GM23338 (cell line): ENCODE data around the gene MRTO4. TPM values are rescaled to one million over a fixed set of nuclear protein-coding genes. Genes with fewer than 3 reads are reported as not detected.

ENCODE experiments used
- ATAC-seq: fragments of 200-7000 bp; cut with Tn5 transposase; 3 replicates; pipeline ENCODE4 v1.9.1; 2020
- DNase-seq: peaks from one replicate; pipeline ENCODE4 v3.0.0-alpha.2; 2015; ENCODE audit warnings: low spot score
- H2AFZ ChIP-seq: fragments of 200-600 bp; sonication (generic); 2 replicates; pipeline ENCODE4 v1.8.0; 2016; ENCODE audit warnings: antibody characterized with exemption, mild to moderate bottlenecking, moderate library complexity
- H3F3A ChIP-seq: fragments of 200-600 bp; sonication (generic); replicated peaks from 2 replicates; pipeline ENCODE4 v1.8.0; 2017; ENCODE audit warnings: antibody characterized with exemption, mixed run types, low read depth
- H3K27ac ChIP-seq: fragments of 200-600 bp; sonication (generic); 2 replicates; pipeline ENCODE4 v1.6.1; 2016; ENCODE audit warnings: low read depth
- H3K27me3 ChIP-seq: fragments of 200-600 bp; sonication (generic); 2 replicates; pipeline ENCODE4 v1.8.0; 2016; ENCODE audit warnings: mild to moderate bottlenecking, mixed run types, moderate library complexity; ENCODE audit not compliant: insufficient read depth
- H3K36me3 ChIP-seq: fragments of 200-600 bp; sonication (generic); 2 replicates; pipeline ENCODE4 v1.8.0; 2016; ENCODE audit warnings: mild to moderate bottlenecking; ENCODE audit not compliant: insufficient read depth
- H3K4me1 ChIP-seq: fragments of 200-600 bp; sonication (generic); 2 replicates; pipeline ENCODE4 v1.8.0; 2016; ENCODE audit warnings: mild to moderate bottlenecking, moderate library complexity; ENCODE audit not compliant: insufficient read depth
- H3K4me2 ChIP-seq: fragments of 200-600 bp; sonication (generic); 2 replicates; pipeline ENCODE4 v1.7.1; 2017; ENCODE audit warnings: mixed run types
- H3K4me3 ChIP-seq: fragments of 200-600 bp; sonication (generic); 2 replicates; pipeline ENCODE4 v1.6.1; 2016; ENCODE audit warnings: mixed run types
- H3K79me2 ChIP-seq: fragments of 200-600 bp; sonication (generic); replicated peaks from 2 replicates; pipeline ENCODE4 v1.8.0; 2017; ENCODE audit warnings: mild to moderate bottlenecking; ENCODE audit not compliant: insufficient read depth
- H3K9me2 ChIP-seq: fragments of 200-600 bp; sonication (generic); 2 replicates; pipeline ENCODE4 v1.8.0; 2017; ENCODE audit not compliant: insufficient read depth
- H4K20me1 ChIP-seq: fragments of 200-600 bp; sonication (generic); replicated peaks from 2 replicates; pipeline ENCODE4 v1.8.0; 2017; ENCODE audit warnings: mild to moderate bottlenecking; ENCODE audit not compliant: insufficient read depth
- H3K27ac Mint-ChIP-seq: 2 replicates; pipeline ENCODE4 v1.8.0; 2020; ENCODE audit warnings: inconsistent platforms, mild to moderate bottlenecking, moderate library complexity, mixed read lengths
- H3K27me3 Mint-ChIP-seq: 3 replicates; pipeline ENCODE4 v1.8.0; 2022; ENCODE audit warnings: low read depth, mild to moderate bottlenecking, moderate library complexity, mixed read lengths, inconsistent platforms; ENCODE audit not compliant: insufficient read depth, poor library complexity
- H3K36me3 Mint-ChIP-seq: 3 replicates; pipeline ENCODE4 v1.8.0; 2021; ENCODE audit warnings: low read depth, mild to moderate bottlenecking, inconsistent platforms, moderate library complexity, mixed read lengths
- H3K4me1 Mint-ChIP-seq: 3 replicates; pipeline ENCODE4 v1.8.0; 2020; ENCODE audit warnings: mild to moderate bottlenecking, inconsistent platforms, mixed read lengths
- H3K4me3 Mint-ChIP-seq: 3 replicates; pipeline ENCODE4 v1.8.0; 2021; ENCODE audit warnings: moderate library complexity, mild to moderate bottlenecking, inconsistent platforms, mixed read lengths
- H3K9me3 Mint-ChIP-seq: 3 replicates; pipeline ENCODE4 v1.8.0; 2020; ENCODE audit warnings: moderate library complexity, mild to moderate bottlenecking, inconsistent platforms, mixed read lengths
- CREB1 ChIP-seq: fragments of 250-450 bp; sonication (Bioruptor Pico); IDR thresholded peaks from 2 replicates; pipeline ENCODE4 v1.5.0; 2020; ENCODE audit warnings: low read depth, mild to moderate bottlenecking, moderate library complexity
- ETS1 ChIP-seq: IDR thresholded peaks from 2 replicates; pipeline ENCODE4 v1.6.1; 2016; ENCODE audit warnings: antibody characterized with exemption
- EZH2phosphoT487 ChIP-seq: fragments of 200-600 bp; sonication (generic); IDR thresholded peaks from one replicate; pipeline ENCODE4 v1.8.1; 2018; ENCODE audit warnings: antibody characterized with exemption; ENCODE audit not compliant: unreplicated experiment
- NANOG ChIP-seq: IDR thresholded peaks from 2 replicates; pipeline ENCODE4 v1.6.1; 2016; ENCODE audit warnings: antibody characterized with exemption, borderline replicate concordance
- POLR2AphosphoS5 ChIP-seq: IDR thresholded peaks from 2 replicates; pipeline ENCODE4 v1.6.1; 2016; ENCODE audit warnings: antibody characterized with exemption, low read depth
- REST ChIP-seq: IDR thresholded peaks from one replicate; pipeline ENCODE4 v1.6.1; 2018; ENCODE audit warnings: antibody characterized with exemption; ENCODE audit not compliant: unreplicated experiment
- STAT1 ChIP-seq: IDR thresholded peaks from one replicate; pipeline ENCODE4 v1.6.1; 2016; ENCODE audit warnings: antibody characterized with exemption; ENCODE audit not compliant: unreplicated experiment
- ZNF114 ChIP-seq: fragments of 250-450 bp; sonication (Bioruptor Pico); IDR thresholded peaks from 2 replicates; pipeline ENCODE4 v1.5.0; 2020; ENCODE audit warnings: mild to moderate bottlenecking, moderate library complexity
- ZNF331 ChIP-seq: fragments of 250-450 bp; sonication (Bioruptor Pico); IDR thresholded peaks from 2 replicates; pipeline ENCODE4 v1.5.0; 2020; ENCODE audit warnings: low read depth, mild to moderate bottlenecking, moderate library complexity
- ZNF462 ChIP-seq: fragments of 250-450 bp; sonication (Bioruptor Pico); IDR thresholded peaks from 2 replicates; pipeline ENCODE4 v1.5.0; 2020; ENCODE audit warnings: mild to moderate bottlenecking, moderate library complexity
- polyA plus RNA-seq: library from polyadenylated mRNA; unstranded; fragments of >200 nt; fragmentation: Nextera tagmentation; extraction: Ambion mirVana; gene quantifications from 2 replicates; pipeline ENCODE4 v1.2.1, GENCODE V29; 2016
- total RNA-seq: library from RNA; depleted of rRNA; stranded (reverse); fragments of >200 nt; shearing (Covaris generic); gene quantifications from 2 replicates; pipeline ENCODE4 v1.2.3, GENCODE V29; 2014

MRTO4 gene
- total and polyA plus RNA-seq, 2 experiments from 2014 or later = 54.2 to 88.5 TPM

- TF ChIP-seq ZNF462 (no peak), STAT1 (no peak), ETS1 (no peak), ZNF331 (CRISPR knock-in tag) (no peak), CREB1 (CRISPR knock-in tag) (no peak), POLR2AphosphoS5 (no peak), EZH2phosphoT487 (no peak), NANOG (no peak)
Observed at GRCh38 chr1:19274636-19275035, 23.0 kb downstream of the MRTO4 start (continued).

GRCh38 chr1:19283891-19284290 is 32.3 kb downstream of the MRTO4 start:
- no peak overlapping the region for H3K27ac Mint-ChIP-seq
- Histone ChIP-seq H3K9me2 (no peaks in the 10 kb centered on the region), H3K27ac (no peak overlapping the region), H4K20me1 (peaks cover 3% of the 10 kb centered on the region), H3K79me2 (no peaks in the 10 kb centered on the region), H3K4me3 (no peak overlapping the region), H2AFZ (no peak overlapping the region), H3K36me3 (no peaks in the 10 kb centered on the region), H3F3A (no peaks in the 10 kb centered on the region), H3K4me2 (no peak overlapping the region), H3K4me1 (no peaks in the 10 kb centered on the region), H3K27me3 (peaks cover 21% of the 10 kb centered on the region)
- no peak overlapping the region for H3K4me3 Mint-ChIP-seq
- no peaks in the 10 kb centered on the region for H3K36me3 Mint-ChIP-seq
- TF ChIP-seq REST (no peak), ZNF114 (CRISPR knock-in tag) (no peak)
- H3K4me1 Mint-ChIP-seq = no peaks in the 10 kb centered on the region
- DNase-seq (no peak), ATAC-seq (no peak)
- no peaks in the 10 kb centered on the region for H3K9me3 Mint-ChIP-seq
- H3K27me3 Mint-ChIP-seq = peaks cover 22% of the 10 kb centered on the region
